Stimulated activated CD8-positive, alpha-beta memory T cell treated with anti-CD3 and anti-CD28 coated beads, Interleukin-12 subunit alpha, Interleukin-12 subunit beta, amount 100 ng/mL, for 24 hours (primary cell): ENCODE results near the gene RSU1.
"Not testable (repeated sequence)": the region's sequence is repeated elsewhere in the genome, so short reads cannot be mapped to it uniquely, and the experiment has no call there.

ENCODE experiments used
- DNase-seq: peaks from one replicate; pipeline ENCODE4 v3.0.0-alpha.2; 2020; ENCODE audit errors: extremely low read depth

The RSU1 gene

DNA sequence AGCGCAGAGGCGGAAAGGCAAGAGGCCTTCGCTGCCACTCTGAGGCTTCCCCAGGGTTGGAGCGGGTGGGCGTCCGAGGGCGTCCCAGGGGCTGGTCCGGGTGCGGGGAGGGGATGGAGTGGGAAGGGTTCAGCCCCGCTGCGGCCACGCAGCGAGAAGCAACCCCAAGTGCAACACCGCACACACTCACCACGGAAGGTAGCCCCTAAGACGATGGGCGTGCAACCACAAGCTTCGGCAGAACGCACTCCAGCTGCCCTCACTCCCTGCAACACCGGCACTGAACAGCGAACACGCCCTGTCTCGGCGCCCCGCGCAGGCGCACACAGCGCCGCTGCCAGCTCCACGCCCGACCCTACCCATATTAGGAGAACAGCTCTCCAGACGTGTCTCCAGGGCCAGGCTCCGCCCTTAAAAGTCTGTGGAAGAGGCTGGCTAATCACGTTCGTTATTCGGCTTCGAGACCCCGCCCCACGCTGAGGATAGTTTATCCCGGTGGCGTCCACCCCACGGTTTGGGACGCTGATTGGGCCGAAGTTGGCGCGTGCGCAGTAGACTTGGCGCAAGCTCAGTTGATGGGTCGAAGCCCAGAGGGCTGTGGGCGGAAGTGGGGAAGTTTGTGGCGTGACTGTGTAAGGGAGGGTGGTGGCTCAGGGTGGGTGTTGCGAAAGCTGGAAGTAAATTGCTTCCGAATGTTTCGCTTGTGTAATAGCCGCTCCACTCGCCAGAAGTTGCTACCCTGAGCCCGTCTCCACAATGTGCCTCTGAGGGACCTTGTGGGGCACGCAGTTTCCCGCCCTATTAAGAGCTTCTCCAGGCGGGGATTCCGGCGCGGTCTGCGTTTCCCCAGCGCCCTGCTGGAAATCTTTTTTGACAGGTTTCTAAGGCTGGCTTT lies at the start of gene RSU1:
Gene RSU1, minus strand, starts transcription at position 300 of the 895 bp plus-strand sequence. CDS start 343 bp downstream, outside the sequence.
- DNase-seq: peak; percentile 100

DNA sequence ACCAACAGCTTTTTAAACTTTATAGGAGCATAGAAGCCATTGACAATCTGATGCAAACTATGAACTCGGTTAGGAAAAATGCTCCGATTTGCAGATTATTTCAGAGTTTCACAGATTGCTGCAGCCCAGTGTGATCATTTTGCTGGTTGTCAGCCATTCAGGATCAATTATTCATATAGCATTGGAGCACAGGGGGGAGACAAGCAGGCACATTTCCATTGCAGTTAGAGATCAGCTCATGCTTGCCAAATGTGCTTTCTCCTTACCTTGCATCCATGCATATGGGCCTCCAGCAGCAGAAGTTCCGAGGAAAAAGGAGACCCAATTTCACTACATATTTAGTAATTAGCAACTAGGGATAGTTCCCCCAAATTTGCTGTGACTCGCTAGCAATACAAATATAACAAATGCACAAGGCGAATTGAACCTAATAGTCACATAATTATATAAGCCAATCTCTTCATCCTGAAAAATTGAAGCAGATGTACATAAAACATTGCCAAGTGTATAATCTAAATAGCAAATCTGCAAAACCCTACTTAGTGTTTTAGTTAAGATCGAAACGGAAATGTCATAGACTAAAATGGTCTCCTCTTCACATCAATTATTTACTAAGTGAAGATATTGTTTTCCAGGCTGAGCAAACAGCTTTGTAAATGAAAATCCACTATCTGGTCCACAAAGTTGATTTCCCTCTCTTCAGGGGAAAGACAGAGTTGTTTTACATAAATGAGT lies 49.5 kb upstream of the RSU1 start:
- DNase-seq: no peak

DNA sequence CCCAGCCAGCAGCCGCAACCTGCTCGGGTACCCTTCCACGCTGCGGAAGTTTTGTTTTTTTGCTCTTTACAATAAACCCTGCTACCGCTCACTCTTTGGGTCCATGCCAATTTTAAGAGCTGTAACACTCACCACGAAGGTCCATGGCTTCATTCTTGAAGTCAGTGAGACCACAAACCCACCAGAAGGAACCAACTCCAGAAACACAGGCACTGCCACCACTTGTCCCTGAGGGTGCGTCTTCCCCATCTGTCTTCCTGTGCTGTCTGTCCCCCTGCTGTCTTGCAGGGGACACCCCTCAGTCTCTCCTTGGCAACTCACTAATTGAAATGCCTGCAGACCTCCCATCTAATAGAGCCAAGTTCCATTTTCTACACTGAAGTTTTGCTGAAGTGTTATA lies 48.5 kb upstream of the RSU1 start:
- DNase-seq: no peak

DNA sequence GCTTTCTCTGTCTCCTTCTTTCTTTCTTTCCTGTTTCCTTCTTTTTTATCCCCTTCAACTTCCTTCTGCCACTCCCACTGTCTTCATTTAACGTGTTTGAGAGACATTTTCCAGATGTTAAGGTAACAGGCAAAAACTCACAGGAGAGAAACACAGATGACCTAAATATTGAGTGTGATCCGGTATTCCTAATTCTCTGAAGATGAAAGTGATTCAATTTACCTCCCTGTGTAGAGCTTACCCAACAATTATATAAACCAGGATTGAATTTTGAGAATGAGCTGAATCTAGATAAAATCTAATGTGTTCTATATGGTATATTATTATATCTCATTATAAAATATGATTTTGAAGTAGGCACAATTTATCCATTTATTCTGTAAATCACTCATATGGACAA lies 46.5 kb upstream of the RSU1 start:
- no peak for DNase-seq

DNA sequence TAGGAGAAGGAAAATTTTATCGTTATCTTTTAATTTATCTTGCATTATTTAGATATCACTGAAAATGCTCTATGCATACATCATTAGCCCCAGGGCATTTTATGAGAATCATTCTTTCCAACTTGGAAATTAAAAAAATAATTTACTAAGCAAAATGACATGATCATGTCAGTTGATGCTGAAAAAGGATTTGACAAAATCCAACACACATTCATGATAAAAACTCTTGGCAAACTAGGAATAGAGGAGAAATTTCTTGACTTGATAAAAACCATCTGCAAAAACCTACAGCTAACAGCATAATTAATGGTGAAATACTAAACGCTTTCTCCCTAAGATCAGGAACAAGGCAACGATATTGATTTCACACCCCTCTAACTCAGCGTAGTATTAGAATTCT lies 40.2 kb upstream of the RSU1 start:
- no peak for DNase-seq

DNA sequence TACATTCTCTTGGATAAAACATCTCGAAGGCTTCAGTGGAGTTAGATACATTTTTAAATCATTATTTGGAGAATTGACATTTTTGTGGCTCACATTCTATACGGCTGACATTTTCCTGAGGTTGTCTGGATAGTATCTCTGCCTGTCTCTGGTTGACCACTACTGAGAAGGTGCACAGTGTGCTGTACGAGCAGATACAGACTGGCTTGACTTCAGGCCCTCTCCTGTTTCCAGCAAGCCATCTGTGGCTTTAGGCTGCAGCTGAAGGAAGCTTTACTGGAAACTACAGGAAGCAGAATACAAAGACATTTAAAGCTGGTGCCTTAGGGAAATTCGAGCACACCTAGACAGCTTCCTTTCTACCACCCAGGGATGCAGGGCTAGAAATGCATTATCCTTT lies 39.3 kb upstream of the RSU1 start:
- no peak for DNase-seq

DNA sequence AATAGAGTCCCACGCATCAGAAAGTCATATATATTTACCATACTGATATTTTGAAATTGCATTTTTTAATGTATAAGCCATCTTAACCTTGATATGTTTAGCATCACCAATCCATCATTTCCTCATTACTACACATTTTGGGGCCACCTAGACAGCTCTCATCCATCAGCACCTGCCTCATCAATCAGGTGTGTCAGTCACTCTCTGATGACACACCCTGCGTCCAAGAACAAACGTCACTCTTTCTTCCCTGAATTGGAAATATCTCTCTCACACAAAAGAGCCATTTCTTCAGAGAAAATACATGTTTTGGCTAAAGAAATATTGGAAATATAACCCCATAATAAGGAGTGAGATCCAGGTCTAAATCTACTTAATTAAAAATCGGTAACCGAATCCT lies 38.9 kb upstream of the RSU1 start:
- no peak for DNase-seq

DNA sequence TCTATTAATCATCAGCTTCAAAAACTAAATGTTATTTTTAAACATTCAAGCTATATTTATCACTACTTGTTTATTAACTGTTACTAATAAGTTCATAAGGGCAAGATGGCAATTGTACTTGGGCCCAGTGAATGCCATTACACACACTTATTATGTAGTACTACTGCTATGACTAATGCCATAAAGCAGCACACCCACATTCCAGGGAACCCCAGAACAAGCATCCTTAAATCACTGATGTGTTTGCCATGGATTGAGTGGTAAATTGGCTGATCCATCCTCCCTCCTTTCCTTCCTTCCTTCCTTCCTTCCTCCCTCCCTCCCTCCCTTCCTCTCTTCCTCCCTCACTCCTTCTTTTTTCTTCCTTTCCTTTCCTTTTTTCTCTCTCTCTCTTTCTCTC lies 37.4 kb upstream of the RSU1 start:
- DNase-seq: no peak

DNA sequence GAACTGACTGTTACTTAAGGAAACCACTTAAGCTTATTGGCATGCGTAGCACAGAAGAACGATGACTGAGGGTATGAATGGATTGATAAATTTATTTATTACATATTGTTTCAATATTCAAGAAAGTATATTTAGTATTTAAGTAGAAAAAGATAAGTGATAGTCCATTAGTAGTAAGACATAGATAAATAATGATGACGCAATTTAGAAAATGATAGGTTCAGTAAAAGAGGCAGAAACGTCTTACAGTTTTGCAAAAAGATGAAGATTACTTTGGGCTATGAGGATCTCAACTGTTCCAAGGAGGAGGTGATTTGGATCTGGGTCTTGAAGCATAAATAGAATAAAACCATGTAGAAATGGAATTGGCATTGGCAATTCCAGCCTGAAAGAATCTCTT lies 36.6 kb upstream of the RSU1 start:
- no peak for DNase-seq

DNA sequence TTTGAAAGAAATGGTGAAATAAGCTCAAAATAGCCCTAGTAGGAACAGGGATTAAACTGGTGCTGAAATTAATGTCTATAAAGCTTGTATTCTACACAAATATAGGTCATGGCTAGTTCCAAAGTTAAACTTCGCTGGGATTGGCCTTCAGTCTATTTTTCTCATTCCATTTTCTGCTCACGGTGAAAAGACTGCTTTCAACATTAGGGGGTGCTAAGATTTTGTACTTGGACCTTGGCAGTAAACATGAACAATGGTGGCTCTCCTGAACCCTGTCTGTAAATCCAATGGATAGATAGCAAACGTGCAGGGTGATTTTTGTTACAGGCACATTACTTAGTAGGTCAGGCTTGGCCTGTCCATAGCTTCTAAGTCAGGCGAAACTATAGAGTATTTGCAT lies 36.0 kb upstream of the RSU1 start:
- no peak for DNase-seq

DNA sequence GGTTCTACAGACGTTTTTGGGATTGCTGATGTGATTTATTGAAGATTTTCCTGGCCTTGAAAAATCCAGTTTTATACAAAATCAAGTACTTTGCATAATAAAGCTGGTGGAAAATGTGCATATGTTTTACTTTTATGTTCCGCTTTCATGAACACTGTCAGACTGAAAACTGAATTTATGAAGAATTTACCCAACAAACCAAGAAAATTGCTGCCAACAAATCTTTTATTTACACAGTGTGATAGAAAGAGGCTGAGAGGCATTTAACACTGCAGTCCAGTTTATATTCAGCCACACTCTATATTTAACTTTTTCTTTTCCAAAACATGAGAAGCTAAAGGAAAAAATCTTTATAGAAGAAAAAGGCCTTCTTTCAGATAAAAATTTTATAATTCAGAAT lies 35.4 kb upstream of the RSU1 start:
- DNase-seq: no peak

DNA sequence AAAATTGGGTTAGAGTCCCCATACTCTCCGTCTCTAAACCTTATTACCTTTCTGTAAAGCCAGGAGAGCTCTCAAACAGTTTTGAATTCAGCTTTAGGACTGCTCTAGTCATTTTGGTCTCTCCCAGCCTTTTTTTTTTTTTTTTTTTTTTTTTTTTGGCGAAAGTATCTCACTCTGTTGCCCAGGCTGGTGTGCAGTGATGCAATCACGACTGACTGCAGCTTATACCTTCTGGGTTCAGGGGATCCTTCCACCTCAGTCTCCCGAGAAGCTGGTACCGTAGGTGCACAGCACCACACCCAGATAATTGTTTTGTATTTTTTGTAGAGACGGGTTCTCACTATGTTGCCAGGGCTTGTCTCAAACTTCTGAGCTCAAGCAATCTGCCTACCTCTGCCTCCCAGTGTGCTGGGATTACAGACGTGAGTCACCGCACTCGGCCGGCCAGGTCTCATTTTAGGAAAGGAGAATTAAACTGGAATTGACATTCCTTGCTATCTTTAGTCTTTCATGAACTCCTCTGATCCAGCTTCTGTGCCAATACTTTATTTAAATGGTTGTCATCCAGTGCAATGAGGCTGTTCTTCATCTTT lies 31.4 kb upstream of the RSU1 start:
- no peak for DNase-seq

DNA sequence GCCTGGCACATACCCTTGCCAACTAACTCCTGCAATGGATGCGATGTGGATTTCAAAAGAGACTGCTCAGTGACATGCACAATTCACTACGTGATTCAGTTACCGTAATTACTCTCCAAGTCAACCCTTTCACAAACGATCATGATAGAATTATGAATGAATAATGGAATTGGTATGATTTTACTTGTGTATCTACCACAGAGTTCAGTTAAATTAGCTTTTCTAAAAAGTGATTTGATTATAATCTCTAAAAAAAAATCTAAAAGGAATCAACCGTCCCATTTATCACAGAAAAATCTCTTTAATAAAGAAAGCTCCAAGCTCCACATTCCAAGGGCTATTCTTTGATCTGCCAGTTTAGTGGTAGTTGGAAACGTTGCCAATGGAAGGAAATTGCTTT lies 30.4 kb upstream of the RSU1 start:
- no peak for DNase-seq

DNA sequence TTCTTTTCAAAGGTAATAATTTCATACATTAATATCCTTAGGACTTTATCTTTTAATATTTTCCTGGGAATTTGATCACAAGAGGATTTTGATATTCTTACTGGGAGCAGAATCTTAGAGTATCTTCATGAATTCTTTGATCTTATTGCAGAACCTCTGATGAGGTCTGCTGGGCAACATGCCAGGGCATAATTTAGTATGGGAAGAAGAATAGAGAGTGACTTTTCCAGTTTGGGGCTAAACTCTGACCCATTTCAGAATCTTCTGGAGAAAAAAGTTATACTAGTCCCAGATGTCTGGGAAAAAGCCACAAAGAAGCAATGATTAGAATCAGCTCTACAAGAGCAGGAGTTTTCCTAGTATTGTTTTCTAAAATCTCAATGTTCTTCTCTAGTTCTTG lies 28.0 kb upstream of the RSU1 start:
- DNase-seq: no peak

DNA sequence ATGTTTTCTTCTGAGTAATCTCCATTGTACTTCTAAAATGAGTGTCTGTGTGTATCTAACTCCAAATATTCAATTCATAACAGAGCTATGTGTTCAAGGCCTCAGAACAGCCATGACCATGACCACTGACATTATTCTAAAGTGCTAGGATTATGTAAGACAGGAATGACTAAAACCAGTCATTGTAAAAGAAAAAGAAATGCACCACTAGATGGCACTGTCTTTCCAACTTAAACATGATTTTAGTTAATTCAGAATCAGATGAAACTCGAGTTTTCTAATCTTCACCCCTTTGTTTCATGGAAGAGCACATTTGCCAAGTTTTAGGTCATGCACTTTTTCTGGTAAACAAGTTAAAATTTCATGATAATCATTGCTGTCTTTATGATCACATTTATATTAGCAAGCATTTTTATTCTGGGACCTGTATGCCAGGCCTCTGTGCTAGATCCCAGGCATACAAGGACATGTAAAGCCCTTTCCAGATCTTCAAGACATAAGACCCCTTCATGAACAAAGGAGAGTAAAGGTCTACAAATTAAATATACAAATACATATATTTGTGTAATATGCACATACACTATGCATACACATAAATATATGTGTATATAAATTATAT lies 26.1 kb upstream of the RSU1 start:
- no peak for DNase-seq

DNA sequence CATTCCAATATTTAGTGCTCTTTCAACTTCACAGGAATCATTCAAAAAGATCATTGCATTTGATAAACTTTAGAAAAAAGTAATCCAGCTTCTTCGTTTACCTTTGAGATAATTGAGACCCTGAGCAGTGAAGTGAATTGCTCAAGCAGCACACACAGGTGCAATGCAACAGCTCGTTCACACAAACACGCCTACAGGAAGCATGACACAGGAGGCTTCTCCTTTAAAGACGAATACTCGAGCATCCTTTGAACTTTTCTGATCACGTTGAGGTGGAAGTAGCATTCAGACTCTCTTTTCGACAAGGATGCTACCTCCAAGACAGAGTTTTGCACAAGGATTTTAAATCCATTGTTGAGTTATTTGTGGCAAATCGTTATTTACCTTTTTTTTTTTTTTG lies 18.0 kb upstream of the RSU1 start:
- DNase-seq: peak; percentile 10

DNA sequence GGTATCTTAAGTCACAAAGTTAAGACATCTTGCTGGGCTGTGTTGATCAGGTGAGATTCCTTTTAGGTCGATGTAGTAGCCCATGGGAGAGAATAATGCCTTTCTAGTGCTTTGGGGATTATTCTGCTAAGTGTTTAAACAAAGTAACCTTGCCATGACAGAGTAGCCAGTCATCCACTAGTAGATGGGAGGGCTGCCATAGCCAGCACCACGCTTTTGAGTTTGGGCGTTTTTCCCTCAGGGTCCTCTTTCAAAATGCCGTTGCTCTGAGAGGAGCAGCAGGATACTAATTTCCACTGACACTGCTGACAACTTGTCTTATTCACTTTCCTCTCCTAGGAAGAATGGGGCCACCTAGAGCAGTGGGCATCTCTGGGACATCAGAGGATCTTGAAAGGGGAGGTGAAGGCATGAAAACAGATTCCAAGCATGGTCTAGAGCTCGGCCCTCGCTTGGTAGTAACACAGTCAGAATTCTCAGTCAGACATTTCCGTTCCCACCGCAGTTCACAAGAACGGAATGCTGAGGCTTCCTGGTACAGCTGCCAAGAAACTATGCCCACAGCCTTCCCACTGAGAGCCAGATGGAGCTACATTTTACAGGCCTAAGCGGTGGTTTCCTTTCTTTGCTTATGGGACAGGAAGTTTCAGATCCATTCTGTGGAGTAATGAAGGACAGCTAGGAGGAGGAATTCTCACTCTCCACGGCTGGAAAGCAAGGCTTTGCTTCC lies 15.3 kb upstream of the RSU1 start:
- DNase-seq: no peak

DNA sequence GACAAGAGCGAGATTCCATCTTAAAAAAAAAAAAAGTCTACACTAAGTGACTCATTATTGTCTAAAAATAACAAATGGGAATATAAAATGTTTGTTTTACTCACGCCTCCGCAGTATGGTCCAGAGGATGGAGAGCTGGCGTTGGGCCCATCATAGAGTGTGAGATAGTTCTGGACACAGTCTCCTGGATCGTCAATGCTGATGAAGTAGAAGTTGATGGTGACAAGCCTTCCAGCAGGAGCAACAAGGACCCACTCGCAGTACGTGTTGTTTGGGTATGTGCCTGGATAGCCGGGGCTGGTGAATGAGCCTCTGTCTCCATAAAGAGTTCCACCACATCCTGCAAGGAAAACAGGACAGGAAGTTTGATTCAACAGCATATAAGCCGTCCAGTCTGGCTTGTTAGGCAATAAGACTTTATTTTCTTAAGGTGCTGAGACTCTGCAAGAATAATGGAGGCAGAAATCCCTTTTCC lies 11.5 kb upstream of the RSU1 start:
- DNase-seq: no peak

DNA sequence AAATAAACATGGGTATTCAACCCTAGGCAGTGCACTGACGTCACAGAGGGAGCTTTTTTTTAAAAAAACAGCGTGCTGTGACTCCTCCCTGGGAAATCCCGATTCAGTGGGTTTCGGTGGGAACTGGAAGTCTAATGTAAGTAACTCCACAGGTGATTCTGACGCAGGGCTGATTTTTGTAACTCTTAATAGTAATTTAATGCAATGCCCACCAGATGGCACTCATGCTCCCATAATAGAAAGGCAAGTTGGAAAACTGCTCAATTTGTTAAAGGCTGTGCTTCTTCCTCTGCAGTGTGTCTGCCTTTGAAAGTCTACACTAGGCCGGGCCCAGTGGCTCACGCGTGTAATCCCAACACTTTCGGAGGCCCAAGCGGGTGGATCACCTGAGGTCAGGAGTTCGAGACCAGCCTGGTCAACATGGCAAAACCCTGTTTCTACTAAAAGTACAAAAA lies 10.9 kb upstream of the RSU1 start:
- no peak for DNase-seq

DNA sequence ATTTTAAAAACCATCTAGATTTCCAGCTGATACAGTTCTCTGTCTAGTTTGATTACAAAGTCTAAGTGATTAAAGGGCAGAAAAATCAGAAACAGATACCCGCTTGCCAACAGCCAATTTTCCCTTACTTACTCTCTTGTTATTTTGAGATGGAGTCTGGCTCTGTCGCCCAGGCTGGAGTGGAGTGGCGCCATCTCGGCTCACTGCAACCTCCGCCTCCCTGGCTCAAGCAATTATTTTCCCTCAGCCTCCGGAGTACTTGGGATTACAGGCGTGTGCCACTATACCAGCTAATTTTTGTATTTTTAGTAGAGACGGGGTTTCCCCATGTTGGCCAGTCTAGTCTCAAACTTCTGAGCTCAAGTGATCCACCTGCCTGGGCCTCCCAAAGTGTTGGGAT lies 10.2 kb upstream of the RSU1 start:
- DNase-seq: not testable (repeated sequence)

DNA sequence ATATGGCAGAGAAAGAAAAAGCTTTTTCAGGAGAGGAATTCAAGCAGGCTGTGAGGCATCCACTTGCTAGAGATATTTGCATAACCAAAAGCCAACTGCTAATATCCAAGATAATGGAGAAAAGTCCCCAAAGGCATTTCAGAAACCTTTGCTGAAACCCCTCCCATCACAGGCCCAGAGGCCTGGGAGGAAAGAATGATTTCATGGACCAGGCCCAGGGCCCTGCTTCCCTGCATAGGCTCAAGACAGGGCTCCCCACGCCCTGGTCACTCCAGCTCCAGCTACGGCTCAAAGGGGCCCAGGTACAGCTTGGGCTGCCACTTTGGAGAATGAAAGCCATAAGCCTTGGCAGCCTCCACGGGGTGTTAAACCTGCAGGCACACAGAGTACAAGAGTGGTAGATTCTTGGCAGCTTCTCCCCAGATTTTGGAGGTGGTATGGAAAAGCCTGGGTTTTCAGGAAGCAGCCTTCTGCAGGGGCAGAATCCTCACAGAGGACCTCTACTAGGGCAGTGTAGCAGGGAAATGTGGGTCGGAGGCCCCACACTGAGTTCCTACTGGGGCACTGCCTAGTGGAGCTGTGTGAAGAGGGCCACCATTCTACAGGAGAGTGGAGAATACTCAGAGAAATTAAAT lies 5.6 kb upstream of the RSU1 start:
- DNase-seq: no peak
